MM.1S (cell line): Measurements from ENCODE around the gene WNT5B.

Source experiments
- DNase-seq: peaks from one replicate; pipeline ENCODE4 v3.0.0-alpha.2; 2015
- H2AFZ ChIP-seq: fragments of 300-600 bp; sonication (generic); 2 replicates; pipeline ENCODE4 v1.6.0; 2016; ENCODE audit warnings: antibody characterized with exemption, low read length
- H3F3A ChIP-seq: fragments of 300-600 bp; sonication (generic); 2 replicates; pipeline ENCODE4 v1.6.1; 2016; ENCODE audit warnings: mild to moderate bottlenecking, antibody characterized with exemption, low read length, moderate library complexity, mixed read lengths; ENCODE audit not compliant: insufficient read depth
- H3K27ac ChIP-seq: fragments of 300-600 bp; sonication (generic); 2 replicates; pipeline ENCODE4 v1.5.1; 2016; ENCODE audit warnings: mild to moderate bottlenecking, low read length
- H3K27me3 ChIP-seq: fragments of 300-600 bp; sonication (generic); replicated peaks from 2 replicates; pipeline ENCODE4 v1.6.0; 2016; ENCODE audit warnings: low read length; ENCODE audit not compliant: insufficient read depth
- H3K36me3 ChIP-seq: fragments of 300-600 bp; sonication (generic); replicated peaks from 2 replicates; pipeline ENCODE4 v1.6.1; 2016; ENCODE audit warnings: mild to moderate bottlenecking, low read length, mixed read lengths; ENCODE audit not compliant: insufficient read depth
- H3K4me1 ChIP-seq: fragments of 300-600 bp; sonication (generic); 2 replicates; pipeline ENCODE4 v1.6.1; 2016; ENCODE audit warnings: low read length, mixed read lengths
- H3K4me2 ChIP-seq: fragments of 300-600 bp; sonication (generic); 2 replicates; pipeline ENCODE4 v1.6.0; 2016; ENCODE audit warnings: low read depth, low read length
- H3K4me3 ChIP-seq: fragments of 300-600 bp; sonication (generic); 2 replicates; pipeline ENCODE4 v1.5.1; 2016; ENCODE audit warnings: low read length, mixed read lengths
- H3K79me2 ChIP-seq: fragments of 300-600 bp; sonication (generic); 2 replicates; pipeline ENCODE4 v1.6.1; 2016; ENCODE audit warnings: mixed run types, low read length, mixed read lengths
- H3K9ac ChIP-seq: fragments of 300-600 bp; sonication (generic); 2 replicates; pipeline ENCODE4 v1.6.1; 2016; ENCODE audit warnings: low read length, mixed read lengths
- H3K9me2 ChIP-seq: fragments of 300-600 bp; sonication (generic); replicated peaks from 2 replicates; pipeline ENCODE4 v1.6.1; 2016; ENCODE audit warnings: mild to moderate bottlenecking, low read length, mixed read lengths; ENCODE audit not compliant: insufficient read depth
- H3K9me3 ChIP-seq: fragments of 300-600 bp; sonication (generic); replicated peaks from 2 replicates; pipeline ENCODE4 v1.6.1; 2016; ENCODE audit warnings: mild to moderate bottlenecking, low read length, mixed read lengths; ENCODE audit not compliant: insufficient read depth
- H4K20me1 ChIP-seq: fragments of 300-600 bp; sonication (generic); 2 replicates; pipeline ENCODE4 v1.6.1; 2016; ENCODE audit warnings: mild to moderate bottlenecking, low read length, moderate library complexity, mixed read lengths; ENCODE audit not compliant: insufficient read depth
- EZH2 ChIP-seq: fragments of 300-600 bp; sonication (generic); optimal IDR thresholded peaks from 2 replicates; pipeline ENCODE3; 2017; ENCODE audit warnings: low read depth, mild to moderate bottlenecking, antibody characterized with exemption, low read length, mixed read lengths
- EZH2phosphoT487 ChIP-seq: fragments of 300-600 bp; sonication (generic); IDR thresholded peaks from 2 replicates; pipeline ENCODE4 v1.6.1; 2018; ENCODE audit warnings: antibody characterized with exemption, low read length
- TF ChIP-seq, protein P1 (sequence below): fragments of 300-600 bp; sonication (generic); IDR thresholded peaks from 2 replicates; pipeline ENCODE4 v1.5.1; 2016; ENCODE audit warnings: antibody characterized with exemption, low read length, mixed read lengths

The WNT5B gene

GRCh38 chr12:1657688-1658087 lies 28.7 kb downstream of the WNT5B start:
- Histone ChIP-seq H3K9me3 (no peaks in the 10 kb centered on the region), H3K9ac (no peak overlapping the region), H3K4me1 (no peaks in the 10 kb centered on the region), H3F3A (peaks cover 22% of the 10 kb centered on the region), H3K79me2 (no peaks in the 10 kb centered on the region), H3K9me2 (no peaks in the 10 kb centered on the region), H3K4me2 (no peak overlapping the region), H3K36me3 (no peaks in the 10 kb centered on the region), H3K27ac (no peak overlapping the region), H3K27me3 (no peaks in the 10 kb centered on the region), H3K4me3 (no peak overlapping the region), H2AFZ (no peak overlapping the region), H4K20me1 (no peaks in the 10 kb centered on the region)
- TF ChIP-seq, protein P1, sequence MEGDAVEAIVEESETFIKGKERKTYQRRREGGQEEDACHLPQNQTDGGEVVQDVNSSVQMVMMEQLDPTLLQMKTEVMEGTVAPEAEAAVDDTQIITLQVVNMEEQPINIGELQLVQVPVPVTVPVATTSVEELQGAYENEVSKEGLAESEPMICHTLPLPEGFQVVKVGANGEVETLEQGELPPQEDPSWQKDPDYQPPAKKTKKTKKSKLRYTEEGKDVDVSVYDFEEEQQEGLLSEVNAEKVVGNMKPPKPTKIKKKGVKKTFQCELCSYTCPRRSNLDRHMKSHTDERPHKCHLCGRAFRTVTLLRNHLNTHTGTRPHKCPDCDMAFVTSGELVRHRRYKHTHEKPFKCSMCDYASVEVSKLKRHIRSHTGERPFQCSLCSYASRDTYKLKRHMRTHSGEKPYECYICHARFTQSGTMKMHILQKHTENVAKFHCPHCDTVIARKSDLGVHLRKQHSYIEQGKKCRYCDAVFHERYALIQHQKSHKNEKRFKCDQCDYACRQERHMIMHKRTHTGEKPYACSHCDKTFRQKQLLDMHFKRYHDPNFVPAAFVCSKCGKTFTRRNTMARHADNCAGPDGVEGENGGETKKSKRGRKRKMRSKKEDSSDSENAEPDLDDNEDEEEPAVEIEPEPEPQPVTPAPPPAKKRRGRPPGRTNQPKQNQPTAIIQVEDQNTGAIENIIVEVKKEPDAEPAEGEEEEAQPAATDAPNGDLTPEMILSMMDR = no peak
- TF ChIP-seq EZH2 (no peak), EZH2phosphoT487 (no peak)
- DNase-seq = no peak

DNA sequence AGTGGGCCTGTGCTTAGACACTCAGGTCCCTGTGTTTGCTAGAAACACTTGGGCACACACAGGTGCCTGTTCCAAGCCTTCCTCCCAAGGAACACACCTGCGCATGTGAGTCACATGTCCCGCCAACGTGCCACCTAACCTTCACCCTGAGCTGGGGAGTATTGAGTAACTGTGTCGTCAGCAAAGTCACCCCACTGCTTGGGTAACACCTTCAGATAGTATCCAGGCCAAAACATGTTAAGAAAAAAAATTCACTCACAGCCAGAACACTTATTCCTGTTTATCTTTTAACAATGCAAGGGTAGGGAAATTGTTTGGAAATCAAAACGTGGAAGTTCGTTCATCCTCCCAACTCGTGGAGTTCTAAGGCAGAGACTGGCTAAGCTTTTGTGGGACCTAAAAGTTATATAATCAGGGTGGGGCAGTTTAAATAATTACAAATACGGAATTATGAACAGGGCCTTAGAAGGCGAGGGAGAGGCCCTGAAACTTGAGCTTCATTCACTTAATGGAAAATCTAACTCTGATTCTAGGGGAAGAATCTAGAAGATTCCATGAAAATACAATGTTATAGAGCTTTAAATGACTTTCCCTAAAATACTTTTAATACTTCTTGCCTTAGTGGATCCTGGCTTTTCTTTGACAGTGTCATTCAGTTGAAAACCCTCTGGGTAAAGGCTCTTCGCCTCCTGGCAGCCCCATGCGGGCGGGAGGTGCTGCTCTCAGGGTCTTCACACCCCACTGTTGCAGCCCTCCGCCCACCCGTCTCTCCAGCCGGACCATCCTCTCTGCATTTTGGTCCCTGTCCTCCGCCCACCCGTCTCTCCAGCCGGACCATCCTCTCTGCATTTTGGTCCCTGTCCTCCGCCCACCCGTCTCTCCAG lies 31.5 kb downstream of the WNT5B start:
- no peaks in the 10 kb centered on the region for H3K9me2 ChIP-seq
- no peaks in the 10 kb centered on the region for H3K9me3 ChIP-seq
- DNase-seq = peak; percentile 30
- no peak overlapping the region for H2AFZ ChIP-seq
- no peak overlapping the region for H3K4me2 ChIP-seq
- no peaks in the 10 kb centered on the region for H3K79me2 ChIP-seq
- H3K4me3 ChIP-seq = no peak overlapping the region
- peaks cover 12% of the 10 kb centered on the region for H3K4me1 ChIP-seq
- no peak overlapping the region for H3K9ac ChIP-seq
- H3K27me3 ChIP-seq = no peaks in the 10 kb centered on the region
- no peaks in the 10 kb centered on the region for H3K36me3 ChIP-seq
- H3K27ac ChIP-seq = peak overlapping the region; percentile 1; the same call in 1 of the 2 replicates
- peaks cover 31% of the 10 kb centered on the region for H3F3A ChIP-seq
- TF ChIP-seq, protein P1 = no peak
- TF ChIP-seq EZH2phosphoT487 = no peak
- no peak for TF ChIP-seq EZH2
- H4K20me1 ChIP-seq = no peaks in the 10 kb centered on the region

- Histone ChIP-seq H3K79me2 (no peaks in the 10 kb centered on the region), H2AFZ (no peak overlapping the region), H3K27me3 (no peaks in the 10 kb centered on the region), H3K9ac (no peak overlapping the region; the same call in 1 of the 2 replicates), H3K9me3 (no peaks in the 10 kb centered on the region), H3F3A (peaks cover 31% of the 10 kb centered on the region), H3K4me3 (peak overlapping the region; percentile 48; the same call in 1 of the 2 replicates), H3K4me1 (peaks cover 12% of the 10 kb centered on the region), H3K9me2 (no peaks in the 10 kb centered on the region), H3K36me3 (no peaks in the 10 kb centered on the region), H4K20me1 (no peaks in the 10 kb centered on the region), H3K4me2 (peak overlapping the region; percentile 54; the same call in 1 of the 2 replicates), H3K27ac (peak overlapping the region; percentile 48; the same call in 1 of the 2 replicates)
- TF ChIP-seq, protein P1 = no peak
- no peak for TF ChIP-seq EZH2
- no peak for TF ChIP-seq EZH2phosphoT487
- peak; percentile 96 for DNase-seq
Observed at GRCh38 chr12:1661553-1662335, 32.7 kb downstream of the WNT5B start.
